Muscle of back (tissue), 11 donors: ENCODE measurements around the gene HOXC6. TPM values are rescaled to one million over a fixed set of nuclear protein-coding genes. Genes with fewer than 3 reads are reported as not detected.
"Not testable (repeated sequence)": the region's sequence is repeated elsewhere in the genome, so short reads cannot be mapped to it uniquely, and the experiment has no call there.

Experiments used
- DNase-seq, 3 donors: peaks; one replicate each; pipeline versions ENCODE4 v3.0.0 to v3.0.0-alpha.2; 2013
- polyA plus RNA-seq, 10 donors: library from polyadenylated mRNA; unstranded; fragments of 120-200 nt; gene quantifications; one replicate each; pipeline ENCODE4 v1.2.1, GENCODE V29; 2013; ENCODE audit not compliant: insufficient read length in 10 of 10

Gene HOXC6
- polyA plus RNA-seq, 10 donors, result 9.6 to 30.4 (median 13.2) TPM

DNA sequence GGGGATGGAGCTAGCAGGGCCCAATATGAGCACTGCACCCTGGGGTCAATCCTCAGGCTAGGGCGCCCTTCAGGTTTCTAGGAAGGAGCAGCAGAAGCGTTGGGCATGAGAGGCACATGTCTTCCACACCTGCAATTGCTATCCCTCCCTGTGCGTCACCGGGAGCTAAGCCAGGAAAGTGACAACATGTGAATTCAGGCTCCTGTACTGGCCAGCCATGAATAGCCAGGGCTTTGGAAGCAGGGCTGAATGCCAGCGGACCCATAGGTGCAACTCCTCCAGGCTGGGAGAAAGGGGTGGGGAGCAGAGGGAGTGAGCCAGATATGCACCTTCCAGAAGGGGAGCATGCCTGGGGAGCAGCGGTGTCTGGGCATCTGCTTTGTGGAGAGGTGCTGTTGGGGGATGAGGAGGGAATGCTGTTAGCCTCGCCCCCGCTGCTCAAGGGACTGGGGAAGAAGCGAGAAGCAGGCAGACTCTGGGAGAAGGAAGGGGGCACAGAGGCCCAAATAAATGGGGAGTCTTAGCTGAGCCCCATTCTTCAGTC lies 10.7 kb downstream of the HOXC6 start:
- peak in 2 of 3 donors; percentile 71 to 88 for DNase-seq

DNA sequence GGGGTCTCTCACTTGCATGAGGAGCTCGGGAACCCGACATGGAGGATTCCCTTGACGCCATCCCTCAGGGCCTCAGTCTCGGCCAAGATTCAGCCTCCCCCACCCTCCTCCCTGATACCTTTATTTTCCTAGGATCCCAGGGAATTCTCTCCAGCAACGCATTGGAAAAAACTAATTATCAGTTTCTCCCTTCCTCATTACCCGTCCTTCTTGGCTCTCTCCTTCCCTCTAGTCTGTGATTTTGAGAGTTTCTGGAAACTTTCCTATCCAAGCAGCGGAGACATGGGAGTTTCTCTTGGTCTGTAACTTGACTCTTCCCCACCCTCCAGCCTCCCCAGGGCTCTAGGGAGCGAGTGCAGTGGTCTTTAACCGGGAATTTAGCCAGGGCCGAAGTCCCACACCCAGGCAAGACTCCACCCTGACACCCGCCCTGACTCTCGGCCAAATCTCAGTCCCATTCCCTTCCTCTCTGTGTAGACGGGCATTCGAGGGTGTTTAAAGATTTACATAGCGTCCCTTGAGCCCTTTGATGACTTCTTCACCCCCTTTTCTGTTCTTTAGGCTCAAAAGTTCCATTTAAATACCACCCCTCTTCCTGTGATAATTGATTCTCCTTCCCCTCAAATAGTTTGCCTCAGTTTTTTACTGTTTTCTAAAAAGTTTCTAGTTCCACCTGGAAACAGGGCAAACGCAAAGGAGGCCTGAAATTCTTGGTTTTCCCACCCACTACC lies 11.3 kb downstream of the HOXC6 start:
- DNase-seq, result peak; percentile 81 to 95 (median 90)

DNA sequence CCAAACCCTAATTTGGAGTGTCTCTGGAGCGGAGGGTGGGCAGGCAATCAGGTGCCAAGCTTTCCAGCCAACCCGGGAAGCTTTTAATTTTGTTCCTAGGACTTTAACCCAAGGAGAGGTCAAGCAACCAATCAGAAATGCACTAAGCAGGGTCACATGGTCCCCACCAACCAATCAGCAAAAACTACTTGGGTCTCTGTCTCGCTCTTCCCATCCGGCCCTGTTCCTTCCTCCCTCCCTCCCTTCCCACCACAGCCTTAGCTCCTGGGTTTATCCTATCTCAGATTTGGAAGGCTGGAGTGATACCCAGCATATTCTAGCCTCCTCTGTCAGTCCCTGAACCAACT lies 11.9 kb downstream of the HOXC6 start:
- DNase-seq, result peak in 1 of 3 donors; percentile 83

DNA sequence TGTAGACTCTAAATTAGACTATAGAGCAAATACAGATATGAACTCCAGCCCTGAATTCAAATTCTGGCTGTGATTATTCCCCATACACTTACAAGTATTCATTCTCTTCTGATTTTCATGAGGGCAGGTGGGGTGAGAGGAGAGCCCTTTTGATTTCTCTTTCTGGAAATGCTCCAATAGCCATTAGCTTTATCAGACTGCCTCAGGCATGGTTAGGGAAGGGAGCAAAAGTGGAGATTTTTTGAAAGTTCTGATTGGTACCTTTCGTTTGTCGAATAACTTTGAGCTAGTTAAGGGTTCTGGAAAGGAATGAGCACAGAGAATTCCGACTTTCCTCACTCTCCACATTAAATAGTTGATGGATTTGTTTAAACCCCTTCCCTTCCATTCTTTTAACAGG lies 12.4 kb downstream of the HOXC6 start:
- DNase-seq, result no peak

DNA sequence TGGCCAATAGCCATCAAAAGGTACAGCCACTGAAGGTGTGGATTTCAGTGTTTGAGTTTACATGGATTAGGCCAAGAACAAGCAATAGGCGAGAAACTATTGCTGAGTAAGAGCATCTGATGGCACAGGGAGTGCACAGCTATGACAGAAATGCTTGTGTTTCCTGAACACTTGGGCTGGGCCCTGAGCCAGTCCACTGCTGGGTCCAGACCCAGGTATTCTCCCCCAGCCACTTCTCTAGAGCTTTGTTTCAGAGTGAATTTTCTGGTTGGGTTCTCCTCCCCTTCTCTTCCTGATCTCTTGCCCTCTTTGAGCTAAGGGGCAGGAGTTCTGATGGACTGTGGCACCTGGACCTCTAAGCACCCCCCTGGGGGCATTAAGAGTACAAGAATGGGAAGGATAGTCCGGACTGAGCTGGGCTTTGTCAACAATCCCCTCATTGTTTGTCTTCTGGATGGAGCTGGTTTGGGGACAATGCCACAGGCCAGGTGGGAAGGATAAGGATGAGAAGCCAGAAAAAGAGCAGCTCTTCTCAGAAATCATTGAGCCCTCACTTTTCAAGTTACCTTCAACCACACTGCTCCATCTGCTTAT lies 13.0 kb downstream of the HOXC6 start:
- no peak for DNase-seq

DNA sequence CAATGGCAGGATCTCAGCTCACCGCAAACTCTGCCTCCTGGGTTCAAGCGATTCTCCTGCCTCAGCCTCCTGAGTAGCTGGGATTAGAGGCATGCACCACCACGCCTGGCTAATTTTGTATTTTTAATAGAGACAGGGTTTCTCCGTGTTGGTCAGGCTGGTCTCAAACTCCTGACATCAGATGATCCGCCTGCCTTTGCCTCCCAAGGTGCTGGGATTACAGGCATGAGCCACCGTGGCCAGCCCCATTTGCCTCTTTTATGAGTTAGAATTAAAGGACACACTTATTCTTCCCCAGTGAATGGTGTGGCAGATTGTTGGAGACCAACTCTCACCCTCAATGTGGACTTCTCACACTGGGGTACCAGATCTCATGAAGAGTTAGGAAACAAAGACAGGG lies 13.8 kb downstream of the HOXC6 start:
- DNase-seq, result not testable (repeated sequence)

DNA sequence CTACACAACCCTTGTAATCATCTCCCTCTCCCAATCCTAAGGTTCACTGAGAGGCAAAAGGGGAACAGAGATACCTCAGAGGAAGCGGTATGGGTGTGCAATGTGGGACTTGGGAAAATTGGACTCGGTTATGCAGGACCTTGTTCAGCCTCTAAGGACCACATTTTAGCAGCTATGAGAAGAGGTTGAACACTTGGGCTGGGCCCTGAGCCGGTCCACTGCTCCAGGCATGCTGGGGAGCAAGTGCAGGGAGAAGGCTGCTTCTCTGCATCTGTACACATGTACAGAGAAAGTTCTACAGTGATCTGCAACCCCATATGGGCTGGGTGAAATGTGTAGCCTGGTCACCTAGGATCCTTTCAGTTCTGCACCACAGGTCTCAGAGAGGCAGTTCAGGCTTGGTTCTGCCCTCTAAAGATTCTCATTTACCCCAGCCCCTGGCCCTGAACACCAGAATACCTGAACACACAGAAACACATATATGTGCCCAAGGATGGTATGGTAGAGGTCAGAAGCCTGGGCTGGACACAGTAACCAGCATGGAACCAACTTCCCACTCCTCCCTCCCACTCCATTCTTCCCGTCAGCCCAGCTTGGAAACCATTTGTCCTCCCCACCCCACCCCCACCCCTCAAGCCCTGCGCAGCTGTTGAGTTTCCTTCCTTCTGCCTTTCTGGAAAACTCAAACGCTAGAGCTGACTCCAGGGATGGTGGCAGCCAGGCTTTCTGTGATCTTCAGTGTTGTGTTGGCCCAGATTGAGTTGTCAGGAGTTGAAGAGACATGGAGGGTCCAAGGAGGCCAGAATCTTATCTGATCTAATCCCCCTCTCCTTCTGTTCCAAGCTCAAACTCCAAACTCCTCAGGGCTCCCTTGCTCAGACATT lies 15.0 kb downstream of the HOXC6 start:
- peak in 1 of 3 donors; percentile 90 for DNase-seq

DNA sequence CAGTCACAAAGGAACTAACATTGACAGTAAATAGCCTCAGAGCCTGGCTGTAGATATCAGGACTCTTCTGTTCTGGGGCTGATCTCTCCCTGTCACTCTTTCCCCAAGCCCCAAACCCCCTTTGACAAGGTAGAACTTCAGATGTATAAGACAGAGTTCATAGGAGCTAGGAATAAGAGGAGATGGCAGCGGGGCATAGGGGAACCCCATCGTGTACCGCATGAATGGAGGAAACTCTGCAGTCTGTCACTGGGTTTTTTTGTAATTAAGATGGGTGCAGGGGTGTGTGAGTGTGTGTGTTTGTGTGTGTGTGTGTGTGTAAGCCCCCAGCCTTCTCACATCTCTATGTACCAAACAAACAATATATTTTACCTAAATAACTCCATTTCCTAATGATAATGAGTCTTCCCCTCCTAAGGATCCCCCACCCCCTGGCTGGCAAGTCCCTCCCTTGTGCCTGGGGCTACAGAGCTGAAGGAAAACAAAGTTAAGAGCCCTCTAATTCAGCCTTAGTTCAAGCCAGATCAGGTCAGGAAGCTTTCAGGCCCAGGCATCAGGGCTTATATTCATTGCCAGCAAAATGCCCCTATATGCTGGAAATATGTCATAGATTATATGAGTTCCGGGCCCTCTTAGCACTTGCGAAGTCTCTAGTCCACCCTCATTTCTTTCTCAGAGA lies 16.3 kb downstream of the HOXC6 start:
- DNase-seq, result no peak

DNA sequence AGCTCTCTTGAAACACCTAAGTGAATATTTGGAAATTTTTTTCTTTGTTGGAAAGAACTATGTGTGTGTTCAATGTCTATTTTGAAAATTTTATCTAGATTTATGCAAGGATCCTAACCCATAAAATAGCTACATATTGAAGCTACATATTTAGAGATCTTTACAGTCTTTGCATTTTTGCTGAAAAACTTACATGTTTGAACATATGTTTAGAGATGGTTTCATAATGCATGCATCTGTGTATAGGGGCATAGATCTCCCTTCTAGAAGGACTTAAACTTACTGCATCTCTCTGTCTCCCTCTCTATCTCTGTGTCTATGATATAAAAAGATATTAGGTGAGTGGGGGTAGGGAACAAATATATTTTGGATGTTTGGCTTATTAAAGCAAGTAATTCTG lies 17.2 kb downstream of the HOXC6 start:
- DNase-seq, result no peak

DNA sequence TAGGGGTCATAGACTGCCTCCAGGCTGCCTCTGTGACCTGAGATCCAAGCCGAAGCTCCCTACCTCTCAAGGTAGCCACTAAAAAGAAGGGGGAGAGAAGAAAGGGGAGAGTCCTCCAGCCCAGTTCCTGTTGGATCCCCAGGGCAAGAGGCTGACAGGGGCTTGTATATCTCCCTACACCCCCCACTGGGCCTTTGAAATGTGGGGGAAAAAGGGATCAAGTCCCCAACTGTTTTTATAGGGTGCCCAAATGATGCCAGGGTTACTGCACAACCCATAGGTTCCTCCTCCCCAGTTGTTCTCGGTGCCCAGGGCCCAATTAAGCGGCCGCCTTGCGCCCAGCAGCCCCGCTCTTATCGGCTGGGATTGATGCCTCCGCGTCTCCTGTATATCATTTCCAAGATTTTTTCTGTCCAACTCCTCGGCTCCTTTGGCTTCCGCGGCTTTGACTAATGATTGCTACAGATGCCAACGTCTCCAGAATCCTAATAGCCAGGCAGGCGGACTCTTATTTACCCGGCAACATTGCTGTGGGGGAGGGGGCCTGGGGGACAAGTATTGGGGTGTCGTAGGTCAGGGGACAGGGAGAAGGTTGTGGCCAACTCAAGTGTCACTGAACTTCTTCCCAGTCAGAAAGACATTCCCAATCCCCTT lies 17.8 kb downstream of the HOXC6 start:
- DNase-seq, result no peak

DNA sequence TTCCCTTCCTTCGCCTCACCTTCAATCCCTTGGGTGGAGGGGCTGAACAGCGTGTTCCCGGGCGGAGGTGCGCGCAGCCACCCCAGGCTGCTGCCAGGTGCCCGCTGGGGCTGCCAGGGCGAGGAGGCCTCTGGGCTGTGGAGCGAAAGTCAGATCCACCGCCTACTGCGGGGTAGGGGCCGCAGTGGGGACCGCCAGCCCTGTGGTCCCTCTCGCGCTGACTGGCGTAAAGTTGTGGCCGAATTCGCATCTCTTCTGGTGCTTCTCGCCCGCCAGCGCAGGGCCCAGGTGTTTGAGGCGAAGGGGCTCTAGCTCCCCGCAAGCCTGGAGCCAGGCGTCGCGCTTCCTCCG lies 18.5 kb downstream of the HOXC6 start:
- no peak for DNase-seq

DNA sequence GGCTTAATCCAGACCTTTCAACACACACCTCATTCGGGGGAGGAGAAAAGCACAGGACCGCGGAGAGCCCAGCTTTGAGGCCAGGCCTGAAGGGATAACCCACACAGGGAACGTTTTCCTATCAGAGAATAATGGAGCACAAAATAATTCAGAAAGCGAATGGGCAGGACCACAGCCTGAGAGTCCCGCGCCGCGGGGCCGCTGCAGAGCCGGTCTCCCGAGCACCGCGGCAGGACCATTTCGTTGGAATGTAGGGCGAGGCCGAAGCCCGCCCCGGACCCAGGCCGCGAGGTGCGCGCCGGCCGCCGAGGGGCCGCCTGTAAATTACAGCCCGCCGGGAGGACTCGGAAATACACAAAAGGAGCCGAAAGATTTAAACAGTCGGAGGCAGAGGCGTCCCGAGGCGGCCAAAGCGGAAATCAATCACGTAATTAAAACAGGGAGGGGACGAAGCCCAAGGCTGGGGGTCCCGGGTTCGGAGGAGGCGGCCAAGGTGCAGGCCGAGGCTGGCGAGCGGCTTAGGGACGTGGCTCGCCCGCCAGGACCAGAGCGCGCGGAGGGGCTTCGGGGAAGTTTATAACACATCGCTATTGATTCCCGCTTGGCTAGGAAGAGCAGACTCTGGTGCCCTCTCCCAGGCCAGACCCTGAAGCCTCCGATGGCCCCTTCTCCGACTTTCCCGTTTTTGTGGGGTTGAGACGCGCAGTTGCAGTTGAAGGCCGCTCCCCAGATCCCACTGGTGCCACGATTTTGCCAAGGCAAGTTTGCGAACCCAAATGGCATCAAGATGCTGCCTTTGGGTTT lies 19.1 kb downstream of the HOXC6 start:
- no peak for DNase-seq

DNA sequence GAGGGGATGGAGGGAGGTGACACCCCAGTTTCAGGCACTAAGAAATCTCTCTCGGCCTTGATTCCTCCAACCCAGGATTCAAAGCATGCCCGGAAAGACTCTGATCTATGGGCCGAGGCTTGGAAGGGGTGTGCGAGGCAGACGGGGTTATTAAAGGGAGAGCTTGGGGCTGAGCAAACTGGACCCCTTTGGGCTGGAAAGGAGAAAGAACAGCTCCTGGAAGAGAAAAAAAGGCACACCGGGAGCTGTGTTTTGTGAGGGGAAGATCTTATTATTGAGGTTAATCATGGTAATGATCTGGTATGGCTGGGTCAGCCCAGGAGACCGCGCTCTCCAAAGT lies 19.7 kb downstream of the HOXC6 start:
- no peak for DNase-seq

DNA sequence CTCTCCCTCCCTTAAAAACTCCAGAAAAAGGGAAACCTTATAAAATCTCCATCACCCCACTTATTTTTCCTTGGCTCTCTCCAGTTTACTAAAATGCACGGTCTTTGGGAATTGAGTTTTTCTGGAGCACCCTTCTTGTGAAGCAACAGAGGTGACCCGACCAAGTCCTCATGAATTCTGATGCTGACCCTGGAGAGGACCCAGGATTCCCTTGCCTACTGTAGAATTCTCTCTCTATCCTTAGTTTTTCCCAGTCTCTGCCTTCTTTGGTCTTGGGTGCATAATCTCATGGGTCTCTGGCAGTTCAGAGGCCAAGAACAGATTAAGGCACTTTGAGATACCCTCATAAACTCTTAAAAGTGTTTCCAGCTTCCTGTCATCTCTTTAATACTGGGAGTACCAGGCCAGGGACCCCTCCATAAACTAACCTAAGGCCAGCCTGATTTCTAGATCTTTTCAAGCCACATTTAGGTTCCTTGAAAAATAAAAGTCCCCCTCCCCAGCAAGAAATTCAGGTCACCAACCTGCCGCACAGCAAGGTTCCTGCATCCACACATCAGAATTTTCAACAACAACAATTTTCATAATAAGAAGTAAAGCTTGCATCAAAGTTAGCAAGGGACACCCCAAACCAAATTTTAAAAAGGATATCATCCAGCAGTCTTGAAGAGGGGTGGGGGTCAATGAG lies 20.3 kb downstream of the HOXC6 start:
- DNase-seq, result no peak

DNA sequence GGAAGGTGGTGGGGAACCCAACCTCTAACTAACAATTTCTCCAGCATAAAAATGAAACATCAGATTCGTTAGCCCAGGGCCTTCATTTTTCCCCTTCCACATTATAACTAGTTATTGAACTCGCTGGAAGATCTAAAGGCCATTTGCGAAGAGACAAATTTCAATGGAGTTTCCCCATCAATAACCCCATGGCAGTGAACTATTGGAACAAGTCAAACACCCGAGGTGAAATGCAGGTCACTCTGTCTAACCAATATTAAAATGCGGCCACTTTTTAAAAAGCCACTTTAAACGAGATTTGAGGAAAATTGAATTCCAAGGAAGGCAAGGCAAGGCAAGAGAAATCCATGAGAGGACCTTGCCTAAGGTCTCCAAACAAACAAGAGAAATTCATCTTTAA lies 20.9 kb downstream of the HOXC6 start:
- no peak for DNase-seq

DNA sequence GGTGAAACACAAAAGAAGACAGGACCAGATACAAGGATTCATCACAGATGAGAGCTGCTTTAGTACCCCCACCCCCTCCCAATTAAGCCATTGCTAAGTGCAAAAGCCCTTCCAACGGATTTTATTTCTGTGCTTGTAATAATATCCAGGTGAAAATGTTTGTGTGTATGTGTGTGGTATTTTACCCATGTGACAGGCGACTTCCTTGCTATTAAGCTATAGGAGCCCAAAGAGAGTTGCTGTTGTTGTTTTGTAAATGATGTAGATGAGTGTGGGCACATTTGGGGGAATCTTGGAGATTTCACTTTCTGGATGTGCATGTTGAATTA lies 22.2 kb downstream of the HOXC6 start:
- DNase-seq, result no peak

DNA sequence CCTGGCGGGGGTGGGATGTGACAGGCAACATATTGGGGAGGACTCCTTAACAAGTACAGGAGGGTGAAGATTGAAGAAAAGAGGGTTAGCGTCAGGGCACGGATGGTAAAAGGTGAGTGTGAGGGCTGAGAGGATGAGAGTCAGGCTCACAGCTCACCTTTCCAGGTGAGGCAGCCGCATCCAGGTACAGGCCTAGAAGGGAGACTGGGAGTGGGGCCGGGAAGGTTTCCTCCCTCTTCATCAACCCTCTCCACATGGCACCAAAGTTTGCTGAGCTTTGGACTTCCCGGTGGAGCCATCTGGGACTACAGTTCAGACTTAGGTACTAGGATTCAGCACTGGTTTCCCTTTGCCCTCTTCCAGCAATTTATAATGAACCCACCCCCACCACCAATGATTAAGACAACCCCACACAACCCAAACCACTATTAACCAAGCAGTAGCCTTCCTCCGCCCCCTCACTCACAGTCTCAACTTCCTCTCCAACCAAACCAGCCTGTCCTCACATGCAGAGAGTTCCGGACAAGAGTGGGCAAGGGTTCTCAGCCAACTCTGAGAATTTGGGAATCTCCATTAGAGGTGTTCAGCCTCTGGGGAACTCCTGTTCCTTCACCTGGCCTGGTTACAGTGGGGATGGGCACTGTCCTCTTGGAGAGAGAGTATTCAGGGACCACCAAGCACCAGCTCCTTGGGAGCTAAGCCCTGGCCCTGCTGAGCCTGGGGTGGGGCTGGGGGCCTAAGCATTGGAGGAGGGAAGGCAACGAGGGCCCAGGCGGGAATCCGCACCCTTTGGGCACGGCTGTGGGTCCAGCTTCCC lies 23.0 kb downstream of the HOXC6 start:
- no peak for DNase-seq

DNA sequence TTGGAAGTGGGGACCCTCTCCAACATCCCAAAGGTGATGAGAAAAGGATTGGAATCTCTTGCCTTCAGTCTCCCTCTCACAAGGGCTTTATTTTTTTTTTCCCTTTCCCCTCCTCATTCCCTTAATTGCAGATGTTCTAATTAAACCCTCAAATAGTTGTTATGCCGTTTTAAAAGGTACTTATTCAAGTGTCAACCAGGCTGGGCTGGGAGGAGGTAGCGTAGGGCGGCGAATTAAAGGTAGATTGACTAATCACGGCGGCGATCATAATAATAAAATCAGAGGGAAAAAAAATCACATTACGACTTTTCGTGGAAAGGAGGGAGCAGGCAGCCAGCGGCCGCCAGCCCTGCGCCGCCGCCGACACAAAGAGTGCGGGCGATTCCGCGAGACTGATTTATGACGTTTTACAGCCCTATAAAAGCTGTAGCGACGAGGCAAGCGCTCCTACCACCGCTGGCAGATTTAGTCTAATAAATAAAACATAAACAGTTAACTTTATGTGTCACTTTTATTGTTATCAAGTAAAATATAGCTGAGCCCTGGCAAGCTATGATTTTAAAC lies 23.7 kb downstream of the HOXC6 start:
- peak in 1 of 3 donors; percentile 37 for DNase-seq

DNA sequence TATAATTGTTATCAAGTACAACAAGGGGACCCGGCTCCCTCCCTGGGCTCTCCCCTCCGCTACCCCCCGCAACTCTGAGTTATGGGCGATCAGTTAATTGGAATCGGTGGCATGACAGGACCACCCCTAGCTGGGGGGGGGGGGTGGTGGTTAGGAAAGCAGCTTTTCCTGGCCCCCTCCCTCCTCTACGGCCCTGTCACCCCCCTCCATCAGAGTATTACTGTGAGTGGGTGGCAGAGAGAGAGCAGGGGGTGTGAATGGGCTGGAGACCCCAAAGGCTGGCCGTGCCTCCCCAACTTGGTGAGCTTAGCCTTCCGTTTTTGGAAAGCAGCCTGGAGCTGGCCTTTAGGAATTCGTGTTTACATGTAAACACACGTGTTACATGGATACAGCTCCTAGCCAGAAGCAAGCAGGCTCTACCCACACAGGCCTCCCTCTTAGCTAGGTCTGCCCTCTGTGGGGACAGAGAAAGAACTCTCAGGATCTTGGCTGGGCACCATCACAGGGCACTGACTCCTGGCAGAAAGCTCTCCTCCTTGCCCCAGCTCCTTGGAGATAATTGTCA lies 24.3 kb downstream of the HOXC6 start:
- DNase-seq, result peak in 1 of 3 donors; percentile 87
